CD4-positive, alpha-beta T cell (primary cell): ENCODE results near the gene PRKN. TPM values are rescaled to one million over a fixed set of nuclear protein-coding genes. Genes with fewer than 3 reads are reported as not detected.

Experiments used
- ATAC-seq: fragments of 200-7000 bp; cut with Tn5 transposase; one replicate; pipeline ENCODE4 v1.10.0; 2022; ENCODE audit warnings: mild to moderate bottlenecking; ENCODE audit not compliant: poor library complexity
- CTCF ChIA-PET: fragments of 350-600 bp; sonication (Branson Sonifier 250); formaldehyde crosslinking; loops from one replicate; lab custom pipeline; 2021; ENCODE audit warnings: antibody characterized with exemption, inconsistent platforms; lab: Charles Lee
- POLR2A ChIA-PET: fragments of 350-600 bp; sonication (Branson Sonifier 250); formaldehyde crosslinking; loops from one replicate; lab custom pipeline; 2021; ENCODE audit warnings: antibody characterized with exemption, inconsistent platforms; lab: Charles Lee
- DNase-seq, 14 experiments: peaks; one replicate each; pipeline ENCODE4 v3.0.0-alpha.2; 2013 to 2020; ENCODE audit warnings: mixed read lengths in 2 of 14
- H3K27ac ChIP-seq, 2 donors: one replicate each; pipeline versions ENCODE4 v1.5.1 to v1.7.0; 2013; ENCODE audit warnings: low read length in 2 of 2, low read depth in 1 of 2, mild to moderate bottlenecking in 1 of 2
- H3K27me3 ChIP-seq, 2 experiments: 1 replicate in 1 of 2; 2 replicates in 1 of 2; pipeline versions ENCODE4 v1.6.1 to v1.7.0; 2013; ENCODE audit warnings: low read length in 2 of 2, control low read depth in 1 of 2, mild to moderate bottlenecking in 1 of 2, moderate library complexity in 1 of 2; ENCODE audit not compliant: insufficient read depth in 2 of 2, control insufficient read depth in 1 of 2
- H3K36me3 ChIP-seq: one replicate; pipeline ENCODE4 v1.6.1; 2013; ENCODE audit warnings: low read length, control low read depth; ENCODE audit not compliant: insufficient read depth
- H3K4me1 ChIP-seq: one replicate; pipeline ENCODE4 v1.6.1; 2013; ENCODE audit warnings: low read length, control low read depth; ENCODE audit not compliant: insufficient read depth
- H3K4me3 ChIP-seq: one replicate; pipeline ENCODE4 v1.5.1; 2013; ENCODE audit warnings: mild to moderate bottlenecking, low read length, moderate library complexity
- H3K9me3 ChIP-seq, 2 experiments: 1 replicate in 1 of 2; 2 replicates in 1 of 2; pipeline versions ENCODE4 v1.6.1 to v1.7.0; 2013; ENCODE audit warnings: low read length in 2 of 2, mild to moderate bottlenecking in 2 of 2, control low read depth in 1 of 2, moderate library complexity in 1 of 2; ENCODE audit not compliant: control insufficient read depth in 1 of 2, insufficient read depth in 1 of 2
- H3K27ac Mint-ChIP-seq: one replicate; pipeline ENCODE4 v1.8.0; 2020; ENCODE audit warnings: mixed read lengths
- H3K27me3 Mint-ChIP-seq: one replicate; pipeline ENCODE4 v1.8.0; 2021; ENCODE audit warnings: mixed read lengths
- H3K36me3 Mint-ChIP-seq: one replicate; pipeline ENCODE4 v1.8.0; 2021; ENCODE audit warnings: low read depth, mixed read lengths
- H3K4me1 Mint-ChIP-seq: one replicate; pipeline ENCODE4 v1.8.0; 2021; ENCODE audit warnings: low read depth, mixed read lengths
- H3K4me3 Mint-ChIP-seq: one replicate; pipeline ENCODE4 v1.8.0; 2020; ENCODE audit warnings: mild to moderate bottlenecking, mixed read lengths
- H3K9me3 Mint-ChIP-seq: one replicate; pipeline ENCODE4 v1.8.0; 2020; ENCODE audit warnings: mixed read lengths
- CTCF ChIP-seq: fragments of 200-600 bp; IDR thresholded peaks from one replicate; pipeline ENCODE4 v1.8.0; 2022; ENCODE audit warnings: antibody characterized with exemption, mild to moderate bottlenecking
- intact Hi-C, 2 experiments: fragments of 100-400 bp; cut with DNase I in 1 of 2; cut with micrococcal nuclease in 1 of 2; formaldehyde crosslinking; loops; one replicate each; pipeline versions ENCODE4 v1.15.1 to v1.9.0; 2023 to 2025; cut with DNase I, micrococcal nuclease
- total RNA-seq, 174 experiments: library from RNA in 2 of 174; stranded (reverse) in 2 of 174; gene quantifications; one replicate each; pipeline ENCODE4 v1.2.3 and lab custom pipeline; 2021 to 2026

Gene PRKN
- total RNA-seq, 2 experiments from 2014 or later, result 5.2 to 5.4 TPM

GRCh38 chr6:162070639-162071038, 656.9 kb downstream of the PRKN start:
- Mint-ChIP-seq H3K27me3 (no peaks in the 10 kb centered on the region), H3K4me1 (no peaks in the 10 kb centered on the region), H3K9me3 (peaks cover 21% of the 10 kb centered on the region), H3K36me3 (peaks cover 21% of the 10 kb centered on the region), H3K4me3 (no peak overlapping the region), H3K27ac (no peak overlapping the region)
- Histone ChIP-seq H3K36me3 (no peaks in the 10 kb centered on the region), H3K4me3 (no peak overlapping the region), H3K27ac (no peak overlapping the region), H3K4me1 (no peaks in the 10 kb centered on the region), H3K27me3 (no peaks in the 10 kb centered on the region), H3K9me3 (peaks cover 18 to 24% of the 10 kb centered on the region in 2 experiments)
- CTCF ChIA-PET, result no interaction called here
- no peak for ATAC-seq
- no peak for DNase-seq
- POLR2A ChIA-PET, result no interaction called here
- intact Hi-C loops, result no loop called here
- no peak for TF ChIP-seq CTCF

- TF ChIP-seq CTCF, result no peak
- no peak overlapping the region for H3K4me3 Mint-ChIP-seq
- no peaks in the 10 kb centered on the region for H3K4me1 Mint-ChIP-seq
These were observed 657.6 kb downstream of the PRKN start for GRCh38 chr6:162069995-162070394.

GRCh38 chr6:162068340-162068739, 659.2 kb downstream of the PRKN start:
- DNase-seq (no peak), ATAC-seq (no peak)
- H3K4me1 ChIP-seq, result no peaks in the 10 kb centered on the region
- Mint-ChIP-seq H3K36me3 (peaks cover 21% of the 10 kb centered on the region), H3K27me3 (no peaks in the 10 kb centered on the region), H3K27ac (no peak overlapping the region), H3K4me3 (no peak overlapping the region), H3K4me1 (no peaks in the 10 kb centered on the region), H3K9me3 (peaks cover 19% of the 10 kb centered on the region)
- TF ChIP-seq CTCF, result no peak
- no peaks in the 10 kb centered on the region for H3K27me3 ChIP-seq
- CTCF ChIA-PET, result no interaction called here
- POLR2A ChIA-PET, result no interaction called here
- intact Hi-C loops, result no loop called here
- H3K27ac ChIP-seq, result no peak overlapping the region
- H3K9me3 ChIP-seq, result peaks cover 15 to 25% of the 10 kb centered on the region in 2 experiments
- H3K36me3 ChIP-seq, result no peaks in the 10 kb centered on the region
- H3K4me3 ChIP-seq, result no peak overlapping the region

More at GRCh38 chr6:162069995-162070394, 657.6 kb downstream of the PRKN start:
- no peak for DNase-seq
- H3K27me3 ChIP-seq, result no peaks in the 10 kb centered on the region
- ATAC-seq, result no peak
- peaks cover 21% of the 10 kb centered on the region for H3K36me3 Mint-ChIP-seq
- POLR2A ChIA-PET, result no interaction called here
- no peak overlapping the region for H3K4me3 ChIP-seq
- CTCF ChIA-PET, result no interaction called here
- H3K27ac ChIP-seq, result no peak overlapping the region
- intact Hi-C loops, result no loop called here
- H3K27ac Mint-ChIP-seq, result no peak overlapping the region
- H3K27me3 Mint-ChIP-seq, result no peaks in the 10 kb centered on the region
- H3K9me3 ChIP-seq, result peaks cover 18 to 24% of the 10 kb centered on the region in 2 experiments
- peaks cover 21% of the 10 kb centered on the region for H3K9me3 Mint-ChIP-seq
- no peaks in the 10 kb centered on the region for H3K4me1 ChIP-seq
- H3K36me3 ChIP-seq, result no peaks in the 10 kb centered on the region
